ENCODE results near the gene SRD5A1. TPM values are rescaled to one million over a fixed set of nuclear protein-coding genes. Genes with fewer than 3 reads are reported as not detected.
A peak's percentile ranks its signal among the peaks of the same experiment; 100 is the strongest.

The SRD5A1 gene
- total RNA-seq, 4 donors from 2014 or later = 0.75 to 4.3 (median 3.3) TPM

- Histone ChIP-seq H3K4me1 (no peaks in the 10 kb centered on the region), H3K36me3 (no peaks in the 10 kb centered on the region), H3K4me3 (no peak overlapping the region), H3K9me3 (no peaks in the 10 kb centered on the region), H3K27ac (no peak overlapping the region), H3K27me3 (no peaks in the 10 kb centered on the region)
- no peak for ATAC-seq
- intact Hi-C loops (cut with DNase I; ENCODE audit: low total_unique reads) = no loop called here
- DNase-seq = no peak
- no peak for TF ChIP-seq POLR2A (IDR thresholded peaks at IDR 0.05)
- no peak for TF ChIP-seq CTCF (IDR thresholded peaks at IDR 0.05 in 4 of 5, conservative IDR thresholded peaks at IDR 0.05 in 1 of 5)
- in situ Hi-C loops (cut with MboI; ENCODE audit: low sequenced_read_pairs in 4 of 4) = no loop called here
These were observed 53.3 kb downstream of the SRD5A1 start for GRCh38 chr5:6686501-6686900.

- intact Hi-C loops (cut with DNase I; ENCODE audit: low total_unique reads) (no loop called here), in situ Hi-C loops (cut with MboI; ENCODE audit: low sequenced_read_pairs in 4 of 4) (no loop called here)
- no peak overlapping the region for H3K27ac ChIP-seq
- H3K9me3 ChIP-seq = no peaks in the 10 kb centered on the region
- DNase-seq (no peak), ATAC-seq (no peak)
- H3K27me3 ChIP-seq = no peaks in the 10 kb centered on the region
- H3K36me3 ChIP-seq = no peaks in the 10 kb centered on the region
- no peaks in the 10 kb centered on the region for H3K4me1 ChIP-seq
- TF ChIP-seq POLR2A (IDR thresholded peaks at IDR 0.05) = no peak
- no peak for TF ChIP-seq CTCF (IDR thresholded peaks at IDR 0.05 in 4 of 5, conservative IDR thresholded peaks at IDR 0.05 in 1 of 5)
- peak overlapping the region in 3 of 4 donors; percentile 36 to 55 (median 45) for H3K4me3 ChIP-seq
These were observed 53.7 kb downstream of the SRD5A1 start for GRCh38 chr5:6686915-6687409.

- Histone ChIP-seq H3K4me1 (no peaks in the 10 kb centered on the region), H3K27me3 (no peaks in the 10 kb centered on the region), H3K36me3 (no peaks in the 10 kb centered on the region), H3K27ac (no peak overlapping the region), H3K4me3 (no peak overlapping the region), H3K9me3 (no peaks in the 10 kb centered on the region)
- no peak for ATAC-seq
- no peak for TF ChIP-seq CTCF (IDR thresholded peaks at IDR 0.05 in 4 of 5, conservative IDR thresholded peaks at IDR 0.05 in 1 of 5)
- no peak for TF ChIP-seq POLR2A (IDR thresholded peaks at IDR 0.05)
- in situ Hi-C loops (cut with MboI; ENCODE audit: low sequenced_read_pairs in 4 of 4) (no loop called here), intact Hi-C loops (cut with DNase I; ENCODE audit: low total_unique reads) (no loop called here)
- no peak for DNase-seq
These were observed 54.3 kb downstream of the SRD5A1 start for GRCh38 chr5:6687505-6687904.

GRCh38 chr5:6692906-6693305 is 59.7 kb downstream of the SRD5A1 start:
- TF ChIP-seq POLR2A (IDR thresholded peaks at IDR 0.05) (no peak), CTCF (IDR thresholded peaks at IDR 0.05 in 4 of 5, conservative IDR thresholded peaks at IDR 0.05 in 1 of 5) (no peak)
- no peaks in the 10 kb centered on the region for H3K9me3 ChIP-seq
- no peaks in the 10 kb centered on the region for H3K4me1 ChIP-seq
- intact Hi-C loops (cut with DNase I; ENCODE audit: low total_unique reads) = no loop called here
- no peaks in the 10 kb centered on the region for H3K27me3 ChIP-seq
- in situ Hi-C loops (cut with MboI; ENCODE audit: low sequenced_read_pairs in 4 of 4) = no loop called here
- H3K4me3 ChIP-seq = no peak overlapping the region
- DNase-seq (no peak), ATAC-seq (no peak)
- H3K27ac ChIP-seq = no peak overlapping the region
- no peaks in the 10 kb centered on the region for H3K36me3 ChIP-seq

- intact Hi-C loops (cut with DNase I; ENCODE audit: low total_unique reads) = no loop called here
- no peak for ATAC-seq
These were observed 65.5 kb downstream of the SRD5A1 start for GRCh38 chr5:6698696-6699095.

More at GRCh38 chr5:6698696-6699095, 65.5 kb downstream of the SRD5A1 start:
- H3K27me3 ChIP-seq = no peaks in the 10 kb centered on the region
- H3K4me1 ChIP-seq = peaks cover 4% of the 10 kb centered on the region in 2 donors
- DNase-seq = no peak
- no peaks in the 10 kb centered on the region for H3K9me3 ChIP-seq
- TF ChIP-seq POLR2A (IDR thresholded peaks at IDR 0.05) = no peak
- no peak for TF ChIP-seq CTCF (IDR thresholded peaks at IDR 0.05 in 4 of 5, conservative IDR thresholded peaks at IDR 0.05 in 1 of 5)
- in situ Hi-C loops (cut with MboI; ENCODE audit: low sequenced_read_pairs in 4 of 4) = no loop called here
- no peaks in the 10 kb centered on the region for H3K36me3 ChIP-seq
- no peak overlapping the region for H3K4me3 ChIP-seq
- no peak overlapping the region for H3K27ac ChIP-seq
